ENCODE results near the gene ABR. TPM values are rescaled to one million over a fixed set of nuclear protein-coding genes. Genes with fewer than 3 reads are reported as not detected.

The ABR gene
- total and polyA plus RNA-seq, 2 of the 8 experiments (the other 6 are each of a cell fraction or from before 2014, with no cell fraction given): 44.8 to 47.2 TPM

GRCh38 chr17:1029196-1029921 is 150.4 kb downstream of the ABR start:
- no peak overlapping the region for H2BK120ac ChIP-seq (replicated peaks; ENCODE audit: low read depth, low read length)
- 0 out of 2 replicates have a peak overlapping the region, but pooled peaks have one; percentile 68 for H2BK12ac ChIP-seq (ENCODE audit: low read depth, low read length)
- no peak overlapping the region for H3K27ac ChIP-seq (ENCODE audit: low read depth, low read length)
- no peak overlapping the region for H2AK5ac ChIP-seq (ENCODE audit: low read depth, low read length)
- peaks cover 0 to 6% (median under 1%) of the 10 kb centered on the region in 4 experiments; a peak in 2 of 7 replicates for H3K4me1 ChIP-seq (replicated peaks in 1 of 4; ENCODE audit: control insufficient read depth in 3 of 4, insufficient read depth in 4 of 4, low read length in 3 of 4)
- ChIA-PET POLR2A (ENCODE audit: partially characterized antibody) (no interaction called here), CTCF (ENCODE audit: partially characterized antibody) (interaction anchor here (1.6 to 4.3 kb wide), 5 partner anchors 10 to 153 kb away, joined by 4 to 24 read pairs (median 4); no protein-coding TSS in a partner anchor)
- H4K8ac ChIP-seq (ENCODE audit: extremely low read depth, insufficient read depth, low read length): no peak overlapping the region
- no peaks in the 10 kb centered on the region; a peak in 1 of 8 replicates for H3K36me3 ChIP-seq (ENCODE audit: control insufficient read depth in 2 of 4, insufficient read depth in 4 of 4, low read length in 3 of 4)
- H2AFZ ChIP-seq (ENCODE audit: low read length): no peak overlapping the region
- H2BK20ac ChIP-seq (ENCODE audit: low read length): no peak overlapping the region
- no peaks in the 10 kb centered on the region for H3K9me3 ChIP-seq (ENCODE audit: insufficient read depth in 2 of 2, low read depth in 1 of 2, low read length in 1 of 2)
- 68% methylated on average over 22 of the region's 30 CpGs; no CpG with 5 or more reads in 1 of the 2 experiments for WGBS, 2 experiments (ENCODE audit: extremely low coverage in 1 of 2, insufficient coverage in 1 of 2, insufficient read length in 1 of 2, insufficient replicate concordance in 2 of 2, low coverage in 1 of 2, low lambda C conversion rate in 2 of 2, missing lambda C conversion rate in 1 of 2)
- no peak overlapping the region for H3K4ac ChIP-seq (replicated peaks; ENCODE audit: insufficient read length, low read depth, low read length)
- no peak overlapping the region for H2BK5ac ChIP-seq (ENCODE audit: low read depth, low read length)
- H3K27me3 ChIP-seq (replicated peaks in 1 of 4; ENCODE audit: control insufficient read depth in 3 of 4, extremely low read depth in 1 of 4, insufficient read depth in 3 of 4, low read length in 3 of 4): peaks cover 0 to 14% (median 7%) of the 10 kb centered on the region in 4 experiments; a peak in 5 of 7 replicates
- no peak overlapping the region for H4K91ac ChIP-seq (replicated peaks; ENCODE audit: insufficient read length, low read length)
- H3K23me2 ChIP-seq (ENCODE audit: low read depth, low read length): peaks cover 7% of the 10 kb centered on the region; the same call in 1 of the 2 replicates
- no peak overlapping the region for H3K4me3 ChIP-seq (ENCODE audit: extremely low read depth in 1 of 4, insufficient read depth in 2 of 4, low read depth in 3 of 4, low read length in 4 of 4)
- TF ChIP-seq TCF12 (IDR thresholded peaks at IDR 0.05; ENCODE audit: low read depth, low read length) (no peak), CREB1 (IDR thresholded peaks at IDR 0.05) (no peak), JUN (IDR thresholded peaks at IDR 0.05; ENCODE audit: low read depth, low read length) (no peak), RXRA (IDR thresholded peaks at IDR 0.05; ENCODE audit: insufficient read depth, low read depth, low read length) (no peak)
- H4K5ac ChIP-seq (ENCODE audit: insufficient read length, low read depth, low read length): no peak overlapping the region
- no peak overlapping the region for H3K56ac ChIP-seq (replicated peaks; ENCODE audit: insufficient read length, low read depth, low read length)
- no peak overlapping the region for H3K18ac ChIP-seq (ENCODE audit: extremely low read depth, low read length)
- H3K23ac ChIP-seq (ENCODE audit: insufficient read length): no peak overlapping the region
- DNase-seq (ENCODE audit: low read depth in 1 of 2, low spot score in 2 of 2) (no peak), FAIRE-seq (no peak)
- H3K4me2 ChIP-seq (ENCODE audit: insufficient read depth in 1 of 2, low read depth in 2 of 2, low read length in 2 of 2): no peak overlapping the region
- H3K79me2 ChIP-seq (ENCODE audit: control insufficient read depth in 1 of 2, insufficient read depth in 2 of 2, low read length in 2 of 2): no peaks in the 10 kb centered on the region
- no peak overlapping the region for H3K9ac ChIP-seq (replicated peaks in 1 of 4; ENCODE audit: extremely low read depth in 1 of 4, low read depth in 3 of 4, low read length in 3 of 4)
- no peak overlapping the region for H3K14ac ChIP-seq (ENCODE audit: insufficient read length)
- peaks cover 3 to 12% of the 10 kb centered on the region in 2 experiments for H4K20me1 ChIP-seq (replicated peaks in 1 of 2; ENCODE audit: control insufficient read depth in 1 of 2, insufficient read depth in 2 of 2, low read length in 2 of 2)
- H2BK15ac ChIP-seq (ENCODE audit: low read length): 0 out of 2 replicates have a peak overlapping the region, but pooled peaks have one; percentile 31
- H3K79me1 ChIP-seq (ENCODE audit: low read depth, low read length): no peaks in the 10 kb centered on the region
